K562 (cell line): ENCODE measurements around the gene PCDHGA7. TPM values are rescaled to one million over a fixed set of nuclear protein-coding genes. Genes with fewer than 3 reads are reported as not detected.

Source experiments
- ATAC-seq: fragments of 200-7000 bp; cut with Tn5 transposase; 3 replicates; pipeline ENCODE4 v1.9.1; 2020; ENCODE audit warnings: moderate library complexity
- BruUV-seq: library from RNA; stranded (reverse); fragments of 400-500 nt; replicated peaks from 2 replicates; lab custom pipeline; 2021; lab: Mats Ljungman, UMichigan
- CTCF ChIA-PET: fragments of 300-600 bp; formaldehyde crosslinking; extraction: SDS; loops from one replicate; lab custom pipeline; 2021; ENCODE audit warnings: low intra/inter-chr PET ratio; lab: Yijun Ruan, JAX
- POLR2A ChIA-PET: fragments of 300-600, 350-650 bp; sonication (Branson Sonifier 250); formaldehyde crosslinking; extraction: SDS; loops from one replicate; lab custom pipeline; 2021; ENCODE audit warnings: antibody characterized with exemption, inconsistent platforms; lab: Yijun Ruan, JAX
- DNase-seq, 4 experiments: peaks; one replicate each; pipeline versions ENCODE4 v3.0.0 to v3.0.0-alpha.2; 2011 to 2018; ENCODE audit warnings: low spot score in 3 of 4, mixed read lengths in 3 of 4; ENCODE audit errors: extremely low read depth in 1 of 4
- FAIRE-seq: peaks from 2 replicates; lab custom pipeline; 2011; peaks lifted over from hg19 to GRCh38; lab: Jason Lieb, UNC
- H2AFZ ChIP-seq: 2 replicates; pipeline ENCODE4 v1.6.0; 2011; ENCODE audit warnings: low read depth, low read length, control low read depth, inconsistent platforms
- H3K27ac ChIP-seq: fragments of 200-600 bp; 3 replicates; pipeline ENCODE4 v1.8.0; 2011; ENCODE audit warnings: low read depth, mild to moderate bottlenecking, control low read depth, inconsistent platforms, low read length, moderate library complexity, mixed read lengths; ENCODE audit errors: extremely low read depth
- H3K27me3 ChIP-seq, 2 experiments: fragments of 300-600 bp in 1 of 2; 2 replicates in 1 of 2; 3 replicates in 1 of 2; pipeline versions ENCODE4 v1.6.0 to v1.8.0; 2011; ENCODE audit warnings: inconsistent platforms in 2 of 2, low read length in 2 of 2, mild to moderate bottlenecking in 1 of 2, mixed read lengths in 1 of 2, moderate library complexity in 1 of 2; ENCODE audit not compliant: control insufficient read depth in 2 of 2, insufficient read depth in 2 of 2
- H3K36me3 ChIP-seq: fragments of 300-600 bp; 3 replicates; pipeline ENCODE4 v1.8.0; 2011; ENCODE audit warnings: mild to moderate bottlenecking, low read length, inconsistent platforms; ENCODE audit not compliant: control insufficient read depth, insufficient read depth
- H3K4me1 ChIP-seq, 2 experiments: fragments of 200-600 bp in 1 of 2; replicated peaks in 1 of 2; 2 replicates in 1 of 2; 3 replicates in 1 of 2; pipeline versions ENCODE4 v1.5.1 to v1.8.0; 2011; ENCODE audit warnings: inconsistent platforms in 2 of 2, low read length in 2 of 2, mild to moderate bottlenecking in 1 of 2, mixed read lengths in 1 of 2, moderate library complexity in 1 of 2; ENCODE audit not compliant: control insufficient read depth in 2 of 2, insufficient read depth in 2 of 2
- H3K4me2 ChIP-seq: 2 replicates; pipeline ENCODE4 v1.6.1; 2011; ENCODE audit warnings: low read length, control low read depth, inconsistent platforms, mixed read lengths; ENCODE audit not compliant: insufficient read depth
- H3K4me3 ChIP-seq: fragments of 200-600 bp; sonication (generic), shearing (Covaris generic); 2 replicates; pipeline ENCODE4 v1.5.1; 2016; ENCODE audit warnings: control low read depth, inconsistent platforms
- H3K79me2 ChIP-seq: fragments of 200-600 bp; 3 replicates; pipeline ENCODE4 v1.8.0; 2011; ENCODE audit warnings: low read length, inconsistent platforms; ENCODE audit not compliant: control insufficient read depth, insufficient read depth
- H3K9ac ChIP-seq, 2 experiments: 2 replicates each; pipeline versions ENCODE4 v1.6.0 to v1.6.1; 2011; ENCODE audit warnings: low read depth in 2 of 2, low read length in 2 of 2, control low read depth in 1 of 2, inconsistent platforms in 1 of 2, mild to moderate bottlenecking in 1 of 2, mixed read lengths in 1 of 2; ENCODE audit not compliant: insufficient read depth in 1 of 2
- H3K9me1 ChIP-seq: one replicate; pipeline ENCODE4 v1.6.0; 2011; ENCODE audit warnings: inconsistent platforms, mild to moderate bottlenecking, low read length, moderate library complexity; ENCODE audit not compliant: control insufficient read depth, insufficient read depth
- H3K9me3 ChIP-seq: replicated peaks from 2 replicates; pipeline ENCODE4 v1.5.1; 2011; ENCODE audit warnings: low read depth, low read length, inconsistent platforms; ENCODE audit not compliant: control insufficient read depth, insufficient read depth
- H4K20me1 ChIP-seq: replicated peaks from 2 replicates; pipeline ENCODE4 v1.6.1; 2011; ENCODE audit warnings: low read length, inconsistent platforms, mixed read lengths; ENCODE audit not compliant: control insufficient read depth, insufficient read depth
- BRCA1 ChIP-seq, 2 experiments: fragments of 450-650 bp in 1 of 2; sonication (generic) in 1 of 2; formaldehyde crosslinking in 1 of 2; IDR thresholded peaks; 2 replicates each; pipeline versions ENCODE4 v1.5.0 to v1.6.1; 2017 to 2020; ENCODE audit warnings: mild to moderate bottlenecking in 1 of 2, missing genetic modification reagents in 1 of 2
- CGGBP1 ChIP-seq: fragments of 250-450 bp; sonication (Bioruptor Pico); IDR thresholded peaks from 2 replicates; pipeline ENCODE4 v1.9.0; 2021; ENCODE audit warnings: mild to moderate bottlenecking
- CREB1 ChIP-seq, 2 experiments: sonication (generic) in 1 of 2; formaldehyde crosslinking in 1 of 2; IDR thresholded peaks; 2 replicates each; pipeline versions ENCODE4 v1.6.1 to v1.8.0; 2012 to 2022; ENCODE audit warnings: inconsistent platforms in 1 of 2, mild to moderate bottlenecking in 1 of 2, missing genetic modification reagents in 1 of 2, moderate library complexity in 1 of 2
- ETS2 ChIP-seq: IDR thresholded peaks from 2 replicates; pipeline ENCODE4 v1.6.1; 2016; ENCODE audit warnings: borderline replicate concordance, missing genetic modification characterization, mild to moderate bottlenecking, moderate library complexity, missing compliant biosample characterization; ENCODE audit not compliant: poor library complexity, severe bottlenecking
- GTF2A2 ChIP-seq: IDR thresholded peaks from 2 replicates; pipeline ENCODE4 v1.6.1; 2016; ENCODE audit warnings: mild to moderate bottlenecking, missing genetic modification characterization, missing compliant biosample characterization
- SAP30 ChIP-seq: fragments of 200-600 bp; sonication (generic); IDR thresholded peaks from 2 replicates; pipeline ENCODE4 v1.6.1; 2012; ENCODE audit warnings: borderline replicate concordance, low read depth, mild to moderate bottlenecking, moderate library complexity, low read length, control low read depth, inconsistent platforms; ENCODE audit not compliant: insufficient read depth, poor library complexity, severe bottlenecking
- SRSF7 ChIP-seq: fragments of 200-400 bp; formaldehyde crosslinking; optimal IDR thresholded peaks from 2 replicates; pipeline ENCODE3; 2017; ENCODE audit warnings: mild to moderate bottlenecking, low read depth, low read length
- SRSF9 ChIP-seq: fragments of 200-400 bp; formaldehyde crosslinking; IDR thresholded peaks from 2 replicates; pipeline ENCODE4 v1.6.1; 2017; ENCODE audit warnings: low read depth, low read length, borderline replicate concordance
- TGIF2 ChIP-seq: sonication (generic); formaldehyde crosslinking; IDR thresholded peaks from 2 replicates; pipeline ENCODE4 v1.8.1; 2022; ENCODE audit warnings: mild to moderate bottlenecking, missing genetic modification reagents, moderate library complexity
- WGBS: fragments of 100-300 bp; shearing (Covaris generic); methylation state at CpG from one replicate; pipeline ENCODE4 v1.1.6; 2016; ENCODE audit warnings: low coverage, mixed read lengths; ENCODE audit not compliant: insufficient coverage; ENCODE audit errors: missing lambda C conversion rate; 5-methylcytosine and 5-hydroxymethylcytosine counted together
- in situ Hi-C: fragments of 300-500 bp; cut with MboI; formaldehyde crosslinking; loops from 4 replicates; pipeline ENCODE4 v1.15.0; 2018; ENCODE audit warnings: inconsistent platforms, mixed read lengths
- intact Hi-C: fragments of 100-400 bp; cut with micrococcal nuclease; formaldehyde crosslinking; loops from 2 replicates; pipeline ENCODE4 v1.14.2; 2022
- polyA plus RNA-seq, 8 experiments: library from polyadenylated mRNA; depleted of rRNA in 4 of 8; stranded (reverse) in 5 of 8; unstranded in 3 of 8; fragments of >200 nt; fragmentation: Nextera tagmentation in 2 of 8; fragmentation: Illumina TruSeq in 1 of 8; extraction: Ambion mirVana in 2 of 8; extraction: Trizol in 1 of 8; gene quantifications; 2 replicates each; pipeline versions ENCODE4 v1.2.1 to v1.2.3, GENCODE V29; 2011 to 2014; ENCODE audit warnings: inconsistent platforms in 1 of 8, missing spikeins in 1 of 8
- total RNA-seq, 7 experiments: library from RNA; depleted of rRNA in 6 of 7; stranded (reverse); fragments of >200 nt in 6 of 7; fragmentation: Illumina TruSeq in 2 of 7; extraction: Trizol in 2 of 7; gene quantifications; 2 replicates each; pipeline versions ENCODE4 v1.2.1 to v1.2.3, GENCODE V29; 2011 to 2021; ENCODE audit warnings: low replicate concordance in 1 of 7

Gene PCDHGA7
- total and polyA plus RNA-seq, 9 of the 15 experiments (the other 6 are each of a cell fraction or from before 2014, with no cell fraction given): 0.03 to 0.11 (median 0.06) TPM; not detected in 5

GRCh38 chr5:141354900-141355469 is 27.6 kb upstream of the PCDHGA7 start, which contains the start of gene PCDHGA4 (continued):
- TF ChIP-seq GTF2A2 (tag) (no peak), CREB1 (IDR thresholded peaks at IDR 0.05) (no peak), CREB1 (CRISPR knock-in tag; IDR thresholded peaks at IDR 0.05) (no peak)

GRCh38 chr5:141355641-141356040 is 26.9 kb upstream of the PCDHGA7 start:
- intact Hi-C loops (no loop called here), in situ Hi-C loops (no loop called here)
- H3K9ac ChIP-seq: no peak overlapping the region
- BruUV-seq: no TSS peak
- H3K4me3 ChIP-seq: no peak overlapping the region
- TF ChIP-seq SRSF9: no peak
- no peak for TF ChIP-seq SAP30
- TF ChIP-seq ETS2 (tag): no peak
- no peak for TF ChIP-seq CGGBP1 (CRISPR knock-in tag)
- TF ChIP-seq BRCA1 (IDR thresholded peaks at IDR 0.05): no peak
- no peak for TF ChIP-seq BRCA1 (CRISPR knock-in tag; IDR thresholded peaks at IDR 0.05)
- TF ChIP-seq SRSF7: no peak
- TF ChIP-seq TGIF2 (CRISPR knock-in tag): no peak
- TF ChIP-seq, all 486 proteins: peak for 0
- no peaks in the 10 kb centered on the region for H3K9me1 ChIP-seq
- H3K4me1 ChIP-seq: peaks cover 3 to 12% of the 10 kb centered on the region in 2 experiments; a peak in 3 of 5 replicates
- no peak for ATAC-seq
- H2AFZ ChIP-seq: 0 out of 2 replicates have a peak overlapping the region, but pooled peaks have one; percentile 4
- 26% methylated on average over 24 of the region's 24 CpGs for WGBS
- no peak for FAIRE-seq
- ChIA-PET POLR2A (interaction anchor here (1.0 to 1.5 kb wide), 3 partner anchors 9 to 163 kb away, joined by 3 to 5 read pairs (median 3); partner anchors contain the start of gene PCDHGA5), CTCF (no interaction called here)
- H3K79me2 ChIP-seq: no peaks in the 10 kb centered on the region
- no peak for DNase-seq
- no peaks in the 10 kb centered on the region; the same call in 1 of the 2 replicates for H3K9me3 ChIP-seq
- H3K4me2 ChIP-seq: no peak overlapping the region; the same call in none of the 2 replicates
- no peaks in the 10 kb centered on the region for H4K20me1 ChIP-seq
- H3K27me3 ChIP-seq: peaks cover 0 to 21% of the 10 kb centered on the region in 2 experiments; a peak in 2 of 5 replicates
- H3K27ac ChIP-seq: no peak overlapping the region
- no peaks in the 10 kb centered on the region for H3K36me3 ChIP-seq
